ENCODE data around the gene LANCL2.
"Not testable (repeated sequence)": the region's sequence is repeated elsewhere in the genome, so short reads cannot be mapped to it uniquely, and the experiment has no call there.

LANCL2 gene, protein sequence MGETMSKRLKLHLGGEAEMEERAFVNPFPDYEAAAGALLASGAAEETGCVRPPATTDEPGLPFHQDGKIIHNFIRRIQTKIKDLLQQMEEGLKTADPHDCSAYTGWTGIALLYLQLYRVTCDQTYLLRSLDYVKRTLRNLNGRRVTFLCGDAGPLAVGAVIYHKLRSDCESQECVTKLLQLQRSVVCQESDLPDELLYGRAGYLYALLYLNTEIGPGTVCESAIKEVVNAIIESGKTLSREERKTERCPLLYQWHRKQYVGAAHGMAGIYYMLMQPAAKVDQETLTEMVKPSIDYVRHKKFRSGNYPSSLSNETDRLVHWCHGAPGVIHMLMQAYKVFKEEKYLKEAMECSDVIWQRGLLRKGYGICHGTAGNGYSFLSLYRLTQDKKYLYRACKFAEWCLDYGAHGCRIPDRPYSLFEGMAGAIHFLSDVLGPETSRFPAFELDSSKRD

DNA sequence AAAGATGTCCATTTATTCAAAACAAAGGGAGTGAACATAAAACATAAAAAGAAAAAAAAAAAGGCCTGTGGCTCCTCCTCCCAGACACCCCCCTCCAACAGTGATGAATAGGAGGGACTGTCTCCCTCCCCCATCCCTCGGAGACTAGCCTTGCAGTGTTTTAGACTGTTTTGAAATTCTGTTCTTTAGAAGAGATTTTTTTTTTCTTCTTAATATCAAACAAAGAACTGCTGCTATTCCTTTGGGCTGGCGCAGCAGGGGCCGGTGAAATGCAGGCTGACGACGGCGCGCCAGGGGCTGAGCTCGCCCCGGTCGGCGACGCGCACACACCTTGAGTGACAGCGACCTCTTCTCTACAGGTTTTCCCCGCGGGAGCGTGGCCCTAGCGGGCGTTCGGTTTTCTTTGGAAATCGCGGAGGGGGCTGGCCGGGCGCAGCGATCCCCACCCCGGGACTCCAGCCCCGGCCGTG, at the start of gene LANCL2:
LANCL2 (plus strand) TSS at position 133 of the 470 bp plus-strand sequence. CDS start 689 bp downstream, outside the sequence.
- FAIRE-seq = no peak

DNA sequence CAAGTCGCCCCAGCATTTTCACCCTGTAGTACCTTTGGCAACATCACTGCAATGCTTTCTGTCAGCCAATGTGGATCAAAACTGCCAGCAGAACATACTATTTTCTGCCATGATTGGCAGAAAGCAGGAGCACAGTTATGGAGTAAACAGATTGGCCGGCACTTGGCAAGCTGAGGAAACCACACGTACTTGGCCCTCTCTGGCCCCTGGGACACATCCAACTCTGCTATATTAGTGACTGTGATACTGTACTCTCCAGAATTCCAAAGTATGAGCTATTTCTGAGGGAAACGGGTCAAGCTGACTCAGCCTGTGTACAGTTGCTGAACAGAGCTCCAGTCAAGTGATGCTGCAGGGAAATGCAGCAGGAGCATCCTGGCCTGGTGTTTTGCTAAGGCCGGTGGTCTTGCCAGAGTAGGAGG, 39.8 kb upstream of the LANCL2 start:
- FAIRE-seq = no peak

DNA sequence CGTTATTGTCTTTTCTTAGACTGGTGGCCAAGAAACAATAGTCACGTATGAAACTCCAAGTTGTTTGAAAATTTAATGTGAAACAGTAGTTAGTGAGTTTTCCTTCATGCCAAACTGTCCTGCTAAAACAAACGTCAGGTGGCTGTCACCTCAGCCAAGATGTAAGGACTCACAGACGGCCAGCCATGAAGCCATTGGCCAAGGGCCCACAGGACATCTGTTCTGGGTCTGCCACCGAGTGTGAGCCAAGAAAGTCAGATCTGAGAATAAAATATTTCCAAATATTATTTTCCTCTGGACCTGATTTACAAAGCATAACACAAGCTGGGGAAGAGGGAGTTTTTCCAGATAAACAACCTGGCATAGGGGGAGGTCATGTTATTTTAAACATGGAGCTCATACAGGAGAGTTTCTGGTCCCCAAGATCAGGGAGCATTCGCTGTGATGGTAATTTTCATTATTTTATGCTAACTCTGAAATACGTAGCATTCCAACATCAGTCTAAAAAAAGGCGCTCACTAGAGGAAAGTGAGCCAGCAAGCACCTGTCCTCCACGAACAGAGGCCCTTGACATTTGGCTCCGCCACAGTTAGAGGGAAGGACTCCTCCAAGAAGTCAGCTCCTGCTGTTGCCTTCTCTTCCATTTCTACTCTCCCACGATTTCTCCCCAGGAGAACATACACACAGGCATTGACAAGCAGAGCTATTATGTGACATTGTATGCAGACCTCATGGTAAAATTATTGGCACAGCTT, 38.9 kb upstream of the LANCL2 start:
- FAIRE-seq = no peak

DNA sequence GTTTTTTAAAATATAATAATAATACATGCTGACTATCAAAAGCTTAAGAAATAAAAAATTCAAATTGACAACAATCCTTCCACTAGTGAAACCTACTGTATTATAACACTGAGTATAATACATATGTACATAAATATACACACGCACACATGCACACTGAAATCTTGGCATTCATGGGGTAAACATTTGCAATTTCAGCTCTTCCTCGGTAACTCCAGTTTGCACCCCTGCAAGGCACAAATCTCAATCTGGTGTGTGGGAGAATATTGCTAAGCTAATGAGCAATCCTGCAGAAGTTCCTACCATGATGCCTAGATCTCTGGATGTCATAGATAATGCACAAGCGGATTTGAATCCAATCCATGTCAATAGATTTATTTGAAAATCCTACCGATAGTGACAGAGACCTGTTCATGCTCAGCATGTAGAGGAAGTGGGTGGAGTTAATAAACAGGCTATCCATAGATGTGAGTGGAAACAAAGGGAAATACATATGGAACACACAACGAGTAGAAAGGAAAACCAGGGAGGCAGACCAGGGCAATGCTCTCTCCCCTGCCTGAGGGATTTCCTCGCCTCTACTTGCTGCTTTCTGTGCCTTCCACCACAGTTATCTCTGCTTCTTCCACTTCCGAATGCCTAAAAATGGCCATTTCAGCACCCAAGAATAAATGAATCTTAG, 38.1 kb upstream of the LANCL2 start:
- no peak for FAIRE-seq

DNA sequence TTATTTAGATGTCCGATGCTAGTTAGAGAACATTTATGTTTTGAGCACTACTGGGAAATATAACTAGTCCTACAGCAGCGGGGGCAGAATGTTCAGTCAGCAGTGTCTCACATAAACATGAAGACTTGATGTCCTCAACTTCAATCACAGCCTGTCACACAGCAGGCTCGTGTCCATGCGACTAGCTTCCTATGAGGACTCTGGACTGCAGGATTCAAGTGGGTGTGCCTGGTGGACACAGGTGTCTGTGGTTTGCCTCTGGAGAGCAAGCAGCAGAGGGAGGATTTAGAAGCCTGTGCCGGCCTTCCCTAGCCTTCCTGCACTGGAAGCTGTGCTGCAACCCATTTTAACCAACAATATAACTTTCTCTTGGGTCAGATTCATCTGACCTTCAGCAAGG, 30.0 kb upstream of the LANCL2 start:
- FAIRE-seq = no peak

DNA sequence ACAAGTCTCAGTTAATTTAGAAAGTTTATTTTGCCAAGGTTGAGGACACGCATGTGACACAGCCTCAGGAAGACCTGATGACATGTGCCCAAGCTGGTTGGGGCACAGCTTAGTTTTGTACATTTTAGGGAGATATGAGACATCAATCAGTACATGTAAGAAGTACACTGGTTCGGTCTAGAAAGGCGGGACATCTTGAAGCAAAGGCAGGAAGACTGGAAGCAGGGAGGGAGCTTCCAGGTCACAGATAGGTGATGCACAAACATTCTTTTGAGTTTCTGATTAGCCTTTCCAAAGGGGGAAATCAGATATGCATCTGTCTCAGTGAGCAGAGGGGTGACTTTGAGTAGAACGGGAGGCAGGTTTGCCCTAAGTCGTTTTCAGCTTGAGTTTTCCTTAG, 29.4 kb upstream of the LANCL2 start:
- FAIRE-seq = no peak

DNA sequence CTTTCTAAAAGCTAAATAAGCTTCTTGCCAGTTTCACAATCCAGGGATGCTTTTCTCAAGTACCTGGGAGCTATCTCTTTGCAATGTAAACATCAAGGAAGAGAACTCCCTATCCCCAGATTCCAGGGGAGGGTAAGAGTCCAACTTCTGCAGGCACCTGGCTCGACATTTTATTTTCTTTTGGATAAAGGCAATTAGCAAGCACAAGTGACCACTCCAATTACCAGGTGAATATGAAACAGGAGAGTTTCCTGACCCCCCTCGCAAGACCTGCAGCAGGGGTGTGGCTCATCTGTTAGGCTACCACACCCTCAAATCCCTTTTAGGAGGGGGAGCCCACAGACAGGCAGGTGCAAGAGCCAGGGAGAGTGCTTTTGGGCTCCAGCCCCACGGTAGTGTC, 28.6 kb upstream of the LANCL2 start:
- no peak for FAIRE-seq

DNA sequence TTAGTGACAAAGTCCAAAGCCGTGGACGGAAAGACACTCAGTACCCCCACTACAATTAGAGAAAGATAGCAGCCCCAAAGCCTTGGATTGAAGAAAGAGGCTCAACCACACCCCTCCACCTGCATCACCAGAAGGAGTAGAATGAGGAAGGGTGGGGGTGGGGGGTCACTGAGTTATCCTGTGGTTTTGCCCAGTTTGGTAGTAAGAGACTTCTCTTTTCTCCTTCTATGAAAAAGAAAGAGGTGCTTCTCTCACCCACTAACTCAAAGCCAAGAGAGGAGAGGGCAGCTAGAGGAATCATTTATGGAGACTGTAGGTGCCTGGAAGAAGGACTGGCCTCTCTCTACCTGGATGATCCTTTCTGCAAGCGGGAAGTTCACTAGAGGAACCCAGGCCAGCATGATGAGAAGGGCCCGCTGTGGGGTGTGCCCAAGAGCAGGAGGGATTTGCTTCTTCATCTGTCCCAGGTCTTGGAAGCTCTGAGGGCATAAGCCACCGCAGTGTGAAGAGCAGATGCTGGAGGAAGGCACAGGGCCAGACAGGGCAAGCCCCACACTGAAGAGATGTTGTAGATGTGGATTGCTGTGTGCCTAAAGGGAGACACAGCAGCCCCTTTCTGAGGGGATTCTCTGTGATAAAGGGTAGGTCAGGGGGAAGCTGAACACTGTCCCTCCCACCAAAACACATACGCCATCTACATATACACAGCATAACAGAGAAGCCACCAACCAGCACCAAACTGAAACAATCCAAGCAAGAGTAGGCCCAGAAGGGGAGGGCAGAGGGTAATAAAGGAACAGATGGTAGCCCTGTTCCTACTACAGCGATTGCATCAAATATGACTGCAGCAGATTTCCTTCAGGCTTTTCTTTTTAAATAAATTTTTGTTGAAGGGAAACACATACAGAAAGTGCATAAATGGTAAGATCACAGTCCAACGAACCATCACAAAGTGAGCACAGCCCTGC, 25.8 kb upstream of the LANCL2 start:
- FAIRE-seq = no peak

DNA sequence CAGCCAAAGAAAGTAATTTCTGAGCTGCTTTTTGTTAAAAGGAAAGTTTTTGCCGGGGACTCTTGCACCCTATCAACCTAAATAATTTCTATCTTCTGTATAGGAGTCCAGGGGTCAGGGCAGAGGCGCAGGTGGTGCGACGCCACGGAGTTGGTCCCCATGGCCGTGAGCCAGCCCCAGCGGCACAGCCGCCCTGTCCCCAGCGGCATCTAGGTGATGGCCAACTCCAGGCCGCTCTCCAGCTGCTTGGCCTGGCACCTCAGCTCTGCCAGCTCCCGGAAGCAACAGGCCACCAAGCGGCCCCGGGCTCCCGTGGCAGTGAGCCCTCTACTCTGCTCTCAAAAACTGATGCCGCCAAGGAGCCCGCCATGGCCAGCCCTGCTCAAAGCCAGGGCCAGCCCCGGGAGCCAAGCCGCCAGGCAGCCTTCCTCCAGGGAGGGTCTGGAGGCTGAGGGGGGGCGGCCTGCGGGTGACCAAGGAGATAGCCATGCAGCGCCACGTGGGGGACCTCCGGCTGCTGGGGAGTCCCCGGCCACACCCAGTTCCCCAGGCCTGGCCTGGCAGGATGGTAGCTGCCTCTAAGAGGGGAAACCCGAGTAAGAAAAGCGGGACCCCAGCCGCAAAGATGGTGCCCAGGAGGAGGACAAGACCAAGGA, 22.8 kb upstream of the LANCL2 start:
- FAIRE-seq = no peak

DNA sequence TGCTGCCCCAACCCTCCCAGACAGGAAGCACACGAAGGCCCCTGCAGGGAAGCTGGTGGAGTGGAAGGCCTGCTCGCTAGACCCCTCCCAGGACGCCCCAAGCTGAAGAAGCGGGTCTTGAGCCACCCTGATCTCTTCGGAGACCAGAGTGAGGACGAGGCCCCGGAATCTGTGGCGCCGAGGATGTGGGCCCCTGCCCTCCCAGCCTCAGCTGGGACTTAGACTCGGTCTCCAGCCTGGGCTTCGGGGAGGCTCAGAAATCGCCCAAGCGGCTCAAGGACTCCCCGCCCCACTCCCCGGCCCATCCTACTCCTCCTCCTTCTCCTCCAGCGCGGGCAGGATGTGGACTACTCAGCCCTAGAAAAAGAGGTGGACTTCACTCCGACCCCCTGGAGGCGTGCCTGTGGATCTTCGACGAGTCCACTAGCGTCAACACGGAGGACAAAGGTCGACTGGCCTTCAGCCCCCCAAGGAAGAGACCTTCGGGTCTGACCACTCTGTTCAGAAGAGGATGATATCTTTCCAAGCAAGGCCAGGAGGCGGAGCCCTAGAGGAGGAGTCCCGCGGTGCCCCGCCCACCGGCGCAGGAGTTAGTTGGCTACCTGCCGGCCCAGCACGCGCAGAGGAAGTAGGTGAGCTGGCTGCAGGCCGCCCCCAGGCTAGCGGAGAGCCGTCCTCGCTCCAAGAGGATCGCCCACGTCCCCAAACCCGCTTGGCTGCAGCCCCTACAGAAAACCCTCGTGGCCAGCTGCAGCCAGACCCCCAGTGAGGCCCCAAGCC, 21.9 kb upstream of the LANCL2 start:
- no peak for FAIRE-seq

DNA sequence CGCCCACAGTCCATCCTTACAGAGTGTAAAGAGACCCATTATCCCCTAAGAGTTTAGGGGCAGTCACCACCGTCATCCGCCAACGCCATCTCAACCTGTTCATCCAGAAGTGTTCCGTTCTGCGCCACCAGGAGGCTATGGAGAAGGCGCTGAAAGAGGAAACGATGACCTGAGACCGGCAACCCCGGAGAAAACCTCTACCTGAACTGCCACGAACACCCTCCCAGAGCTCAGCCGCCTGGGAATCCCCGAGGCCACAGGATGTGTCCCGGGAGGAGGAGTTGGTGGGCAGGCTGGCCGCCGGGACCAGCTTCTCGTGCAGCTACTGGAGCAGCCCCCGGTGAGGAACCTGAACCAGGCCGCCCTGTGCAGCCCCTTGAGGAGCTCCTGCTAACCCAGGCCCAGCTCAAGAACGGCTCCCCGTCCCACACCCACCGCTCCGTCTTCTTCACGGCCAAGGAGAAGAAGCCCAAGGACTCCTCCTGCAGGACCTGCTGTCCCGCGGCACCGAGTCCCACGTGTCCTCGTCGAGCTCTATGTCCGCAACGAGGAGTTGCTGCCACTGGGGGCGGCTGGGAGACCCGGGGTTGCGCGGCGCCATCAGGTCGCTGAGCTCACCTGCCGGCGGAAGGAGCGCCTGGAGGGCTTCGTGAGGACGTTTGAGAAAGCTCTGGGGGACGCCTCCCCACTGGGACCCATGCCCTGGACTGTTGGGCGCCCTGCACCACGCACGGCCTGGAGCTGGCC, 21.1 kb upstream of the LANCL2 start:
- no peak for FAIRE-seq

DNA sequence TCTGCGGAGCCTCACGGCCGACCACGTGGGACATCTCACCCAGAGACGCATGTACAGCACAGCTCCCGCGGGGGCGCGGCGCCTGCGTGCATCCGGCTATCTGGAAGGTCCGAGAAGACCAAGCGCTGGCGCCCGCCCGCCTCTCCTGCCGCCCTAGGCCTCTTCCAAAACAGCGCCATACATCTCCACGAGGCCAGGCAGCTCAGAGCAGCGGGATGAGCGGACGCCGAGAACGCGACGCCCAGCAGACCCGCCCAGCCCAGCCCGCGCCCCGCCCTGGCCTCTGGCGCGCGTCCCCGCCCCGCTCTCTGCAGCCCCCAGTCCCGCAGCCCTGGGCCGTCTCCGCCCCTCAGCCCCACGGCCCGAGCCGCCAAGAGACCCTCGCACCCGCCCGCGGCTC, 20.3 kb upstream of the LANCL2 start:
- no peak for FAIRE-seq

DNA sequence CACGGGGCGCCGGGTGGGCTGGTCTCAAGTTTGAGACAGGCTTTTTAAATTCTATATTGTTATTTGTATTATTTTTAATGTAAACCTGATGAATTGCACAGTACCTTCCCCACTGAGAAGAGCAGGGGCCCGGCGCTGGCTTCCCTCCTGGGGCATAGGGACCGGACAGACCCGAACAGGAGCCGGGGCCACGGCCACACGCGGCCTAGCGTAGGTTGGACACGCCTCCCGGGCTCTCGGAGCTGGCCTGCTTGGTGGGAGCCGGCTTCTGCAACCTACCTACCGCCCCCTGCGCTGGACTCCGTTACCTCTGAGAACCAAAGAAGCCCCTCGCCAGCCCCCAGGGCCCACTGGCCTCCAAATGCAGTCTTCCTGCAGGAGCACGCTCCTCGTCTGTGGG, 19.8 kb upstream of the LANCL2 start:
- FAIRE-seq = no peak

DNA sequence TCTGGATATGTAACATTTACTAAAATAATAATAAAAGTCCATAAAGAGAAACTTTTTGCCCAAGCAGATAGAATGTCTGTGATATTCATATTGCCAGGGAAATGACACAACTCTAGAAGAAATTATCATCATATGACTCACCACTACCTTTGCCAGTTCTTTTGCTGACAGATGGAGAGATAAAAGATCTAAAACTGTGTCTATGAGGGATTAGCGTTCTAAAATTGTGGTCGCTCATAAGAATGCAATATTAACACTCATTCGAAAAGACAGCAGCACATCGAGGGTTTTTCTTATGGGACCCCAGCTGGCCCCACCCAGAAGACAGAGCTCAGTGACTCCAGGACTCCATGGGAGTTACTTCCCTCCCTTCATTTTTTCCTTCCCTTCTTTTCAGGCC, 16.6 kb upstream of the LANCL2 start:
- FAIRE-seq = no peak

DNA sequence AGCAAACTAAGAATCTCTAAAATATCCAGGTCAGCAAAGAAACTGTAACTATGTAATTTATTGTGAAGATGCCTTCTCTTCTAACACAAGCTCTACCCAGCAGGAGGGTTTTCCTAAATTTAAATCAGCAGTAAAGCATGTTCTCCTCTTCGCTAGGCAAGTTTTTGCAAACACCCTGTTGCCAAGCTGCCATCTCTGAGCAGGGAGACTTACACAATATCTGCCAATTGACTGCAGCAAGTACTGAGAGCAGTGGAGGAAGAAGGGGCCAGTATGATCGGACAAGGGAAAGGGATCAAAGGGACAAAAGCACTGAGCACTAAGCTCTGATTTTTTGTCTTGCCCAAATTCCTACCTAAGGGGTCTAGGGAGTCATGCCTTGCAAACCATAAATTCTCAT, 16.0 kb upstream of the LANCL2 start:
- no peak for FAIRE-seq

DNA sequence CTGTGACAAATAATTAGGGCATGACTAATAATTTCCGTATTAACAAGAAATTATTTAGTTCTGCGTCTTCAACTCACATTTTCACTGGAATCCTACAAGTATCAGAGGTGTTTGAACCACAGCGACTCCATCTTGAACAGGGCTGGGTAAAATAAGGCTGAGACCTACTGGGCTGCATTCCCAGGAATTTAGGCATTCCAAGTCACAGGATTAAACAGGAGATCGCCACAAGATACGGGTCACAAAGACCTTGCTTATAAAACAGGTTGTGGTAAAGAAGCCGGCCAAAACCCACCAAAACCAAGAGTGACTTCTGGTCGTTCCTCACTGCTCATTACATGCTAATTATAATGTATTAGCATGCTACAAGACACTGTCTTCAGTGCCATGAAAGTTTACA, 14.9 kb upstream of the LANCL2 start:
- no peak for FAIRE-seq

DNA sequence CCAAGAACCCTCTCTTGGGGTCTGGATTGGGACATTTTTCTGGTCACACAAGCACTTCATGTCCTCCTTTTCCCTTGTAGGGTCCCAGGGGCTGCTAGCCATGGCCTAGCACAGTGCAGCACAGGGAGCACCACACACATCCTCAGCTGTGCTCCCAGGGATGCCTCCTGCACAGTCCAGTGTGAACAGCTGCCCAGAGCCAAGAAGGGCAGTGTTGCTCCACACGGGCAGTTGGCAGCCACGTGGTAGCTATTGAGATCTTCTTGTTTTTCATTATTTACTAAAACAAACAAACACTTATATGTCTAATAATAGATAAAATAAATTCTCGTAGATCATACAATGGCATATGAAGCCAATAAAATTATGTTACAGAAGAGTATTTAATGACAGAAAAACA, 13.9 kb upstream of the LANCL2 start:
- no peak for FAIRE-seq

DNA sequence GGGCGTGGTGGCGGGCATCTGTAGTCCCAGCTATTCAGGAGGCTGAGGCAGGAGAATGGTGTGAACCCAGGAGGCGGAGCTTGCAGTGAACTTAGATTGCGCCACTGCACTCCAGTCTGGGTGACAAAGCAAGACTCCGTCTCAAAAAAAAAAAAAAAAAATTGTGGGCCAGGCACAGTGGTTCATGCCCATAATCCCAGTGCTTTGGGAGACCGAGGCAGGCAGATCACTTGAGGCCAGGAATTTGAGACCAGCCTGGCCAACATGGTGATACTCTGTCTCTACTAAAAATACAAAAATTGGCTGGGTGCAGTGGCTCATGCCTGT, 12.2 kb upstream of the LANCL2 start:
- FAIRE-seq = not testable (repeated sequence)

DNA sequence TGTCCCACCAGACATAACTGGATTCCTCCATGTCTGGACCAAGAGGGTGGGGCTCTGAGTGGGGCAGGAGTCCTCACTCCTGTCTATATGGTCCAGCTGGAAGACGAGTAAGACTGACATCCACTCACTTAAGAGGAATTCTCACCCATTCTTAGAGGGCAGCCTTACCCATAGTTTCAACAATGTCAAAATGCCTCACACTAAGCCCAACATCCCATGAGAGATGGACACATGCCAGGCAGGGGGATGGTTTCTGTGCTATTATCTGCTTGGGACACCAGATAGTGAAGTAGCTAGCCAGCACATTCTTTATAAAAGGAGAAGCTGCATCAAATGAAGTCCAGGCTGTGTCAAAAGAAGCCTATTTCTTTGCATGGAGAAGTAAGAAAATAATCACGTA, 4.7 kb upstream of the LANCL2 start:
- FAIRE-seq = no peak

DNA sequence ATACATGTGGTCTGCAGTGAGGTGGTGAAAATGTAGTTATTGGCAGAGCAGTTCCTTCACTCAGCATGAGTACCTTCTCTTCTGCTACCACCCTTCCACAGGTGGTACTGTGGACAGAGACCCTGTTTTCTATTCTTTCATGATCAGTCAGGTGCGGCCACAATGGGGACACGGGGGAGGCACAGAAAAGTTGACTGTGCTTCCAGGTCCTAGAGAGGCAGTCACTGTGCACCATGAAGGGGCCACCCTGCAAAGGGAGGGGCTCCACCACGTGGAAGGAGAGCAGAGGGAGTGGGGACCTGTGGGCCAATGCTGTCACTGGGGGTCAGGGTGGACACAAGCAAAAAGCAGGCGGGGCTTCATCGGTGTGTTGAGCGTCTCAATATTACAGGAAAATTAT, 3.6 kb upstream of the LANCL2 start:
- no peak for FAIRE-seq
